ENCODE data around the gene SPAG4.

The SPAG4 gene

DNA sequence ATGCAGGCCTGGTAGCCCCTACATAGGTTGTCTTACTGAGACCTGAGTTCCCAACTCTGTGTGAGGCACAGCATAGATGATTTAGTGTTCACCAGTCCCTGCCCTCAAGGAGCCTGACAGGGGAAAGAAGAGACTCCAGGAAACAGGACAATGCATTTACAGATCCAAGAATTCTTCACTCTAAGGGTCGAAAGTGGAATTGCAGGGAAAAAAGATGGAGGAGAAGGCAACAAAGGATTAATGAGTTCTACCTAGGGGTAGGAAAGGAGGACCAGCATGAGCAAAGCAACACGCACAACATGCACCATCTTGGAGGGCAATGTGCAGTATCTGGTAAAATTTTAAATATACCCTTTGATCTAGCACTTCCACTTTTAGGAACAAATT is 5.9 kb downstream of the SPAG4 start:
- Histone ChIP-seq H3K4me1 (ENCODE audit: insufficient read depth, low read length, poor library complexity, severe bottlenecking) (peaks cover 28% of the 10 kb centered on the region), H3K4me3 (ENCODE audit: low read length, poor library complexity, severe bottlenecking) (no peak overlapping the region), H3K79me2 (ENCODE audit: insufficient read depth, low read length) (no peaks in the 10 kb centered on the region), H3K36me3 (ENCODE audit: insufficient read depth, low read length) (peaks cover 17% of the 10 kb centered on the region; the same call in 1 of the 2 replicates), H3K27me3 (ENCODE audit: insufficient read depth, low read length, poor library complexity, severe bottlenecking) (no peaks in the 10 kb centered on the region), H3K9me2 (replicated peaks; ENCODE audit: low read depth, low read length) (no peaks in the 10 kb centered on the region), H2AFZ (ENCODE audit: low read length) (no peak overlapping the region), H4K20me1 (ENCODE audit: insufficient read depth, low read length, poor library complexity, severe bottlenecking) (no peaks in the 10 kb centered on the region), H3F3A (ENCODE audit: low read depth) (0 out of 2 replicates have a peak, but pooled peaks cover 2% of the 10 kb centered on the region), H3K4me2 (ENCODE audit: low read depth, low read length, poor library complexity, severe bottlenecking) (no peak overlapping the region), H3K9ac (ENCODE audit: low read depth, low read length, poor library complexity, severe bottlenecking) (no peak overlapping the region), H3K9me3 (ENCODE audit: insufficient read depth, low read depth, low read length) (no peaks in the 10 kb centered on the region)
- TF ChIP-seq, protein P1, sequence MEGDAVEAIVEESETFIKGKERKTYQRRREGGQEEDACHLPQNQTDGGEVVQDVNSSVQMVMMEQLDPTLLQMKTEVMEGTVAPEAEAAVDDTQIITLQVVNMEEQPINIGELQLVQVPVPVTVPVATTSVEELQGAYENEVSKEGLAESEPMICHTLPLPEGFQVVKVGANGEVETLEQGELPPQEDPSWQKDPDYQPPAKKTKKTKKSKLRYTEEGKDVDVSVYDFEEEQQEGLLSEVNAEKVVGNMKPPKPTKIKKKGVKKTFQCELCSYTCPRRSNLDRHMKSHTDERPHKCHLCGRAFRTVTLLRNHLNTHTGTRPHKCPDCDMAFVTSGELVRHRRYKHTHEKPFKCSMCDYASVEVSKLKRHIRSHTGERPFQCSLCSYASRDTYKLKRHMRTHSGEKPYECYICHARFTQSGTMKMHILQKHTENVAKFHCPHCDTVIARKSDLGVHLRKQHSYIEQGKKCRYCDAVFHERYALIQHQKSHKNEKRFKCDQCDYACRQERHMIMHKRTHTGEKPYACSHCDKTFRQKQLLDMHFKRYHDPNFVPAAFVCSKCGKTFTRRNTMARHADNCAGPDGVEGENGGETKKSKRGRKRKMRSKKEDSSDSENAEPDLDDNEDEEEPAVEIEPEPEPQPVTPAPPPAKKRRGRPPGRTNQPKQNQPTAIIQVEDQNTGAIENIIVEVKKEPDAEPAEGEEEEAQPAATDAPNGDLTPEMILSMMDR (conservative IDR thresholded peaks at IDR 0.05; ENCODE audit: low read length): no peak
- no peak for TF ChIP-seq EZH2phosphoT487 (IDR thresholded peaks at IDR 0.05; ENCODE audit: borderline replicate concordance)

DNA sequence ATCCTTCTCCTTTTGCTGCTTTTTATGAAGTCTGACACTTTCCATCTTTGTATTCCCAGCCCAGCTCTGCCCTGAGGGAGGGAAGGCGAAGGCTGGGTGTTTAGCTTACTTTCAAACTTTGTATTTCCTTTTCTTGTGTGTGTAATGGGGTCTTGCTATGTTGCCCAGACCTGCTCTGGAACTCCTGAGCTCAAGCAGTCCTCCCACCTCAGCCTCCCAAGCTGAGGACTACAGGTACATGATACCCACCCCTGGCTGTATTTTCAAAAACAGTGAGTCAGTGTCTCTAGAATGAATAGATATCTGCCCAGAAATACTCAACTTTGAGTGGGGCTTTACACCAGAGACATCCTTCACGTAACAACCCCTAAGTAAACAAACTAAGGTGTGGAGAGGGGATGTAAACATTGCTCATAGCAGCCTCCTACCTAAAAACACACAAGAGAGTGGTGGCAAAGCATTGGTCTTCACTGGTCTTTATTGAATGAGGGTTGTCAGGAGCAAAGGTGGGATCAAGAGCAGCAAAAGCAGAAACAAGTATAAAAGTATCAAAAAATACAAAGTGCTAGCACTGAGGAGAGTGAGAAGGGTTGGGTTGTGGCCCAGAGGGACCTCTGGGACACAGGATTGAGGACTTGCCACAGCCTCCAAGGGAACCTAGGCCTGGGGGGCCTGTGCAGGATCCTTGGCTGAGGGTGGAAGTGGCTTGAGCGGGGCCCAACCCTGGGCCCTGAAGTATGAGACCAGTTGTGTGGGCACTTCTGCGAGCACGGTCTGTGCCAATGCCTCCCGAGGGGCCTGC is 10.2 kb downstream of the SPAG4 start:
- Histone ChIP-seq H3K4me3 (ENCODE audit: low read length, poor library complexity, severe bottlenecking) (no peak overlapping the region), H3K36me3 (ENCODE audit: insufficient read depth, low read length) (peaks cover 53% of the 10 kb centered on the region; the same call in 1 of the 2 replicates), H2AFZ (ENCODE audit: low read length) (no peak overlapping the region), H3K9me2 (replicated peaks; ENCODE audit: low read depth, low read length) (no peaks in the 10 kb centered on the region), H3K27me3 (ENCODE audit: insufficient read depth, low read length, poor library complexity, severe bottlenecking) (no peaks in the 10 kb centered on the region), H4K20me1 (ENCODE audit: insufficient read depth, low read length, poor library complexity, severe bottlenecking) (no peaks in the 10 kb centered on the region), H3K4me2 (ENCODE audit: low read depth, low read length, poor library complexity, severe bottlenecking) (no peak overlapping the region), H3F3A (ENCODE audit: low read depth) (no peaks in the 10 kb centered on the region; the same call in 1 of the 2 replicates), H3K79me2 (ENCODE audit: insufficient read depth, low read length) (no peaks in the 10 kb centered on the region), H3K4me1 (ENCODE audit: insufficient read depth, low read length, poor library complexity, severe bottlenecking) (no peaks in the 10 kb centered on the region), H3K9ac (ENCODE audit: low read depth, low read length, poor library complexity, severe bottlenecking) (no peak overlapping the region), H3K9me3 (ENCODE audit: insufficient read depth, low read depth, low read length) (no peaks in the 10 kb centered on the region)
- TF ChIP-seq, protein P1 (conservative IDR thresholded peaks at IDR 0.05; ENCODE audit: low read length): no peak
- TF ChIP-seq EZH2phosphoT487 (IDR thresholded peaks at IDR 0.05; ENCODE audit: borderline replicate concordance): no peak

DNA sequence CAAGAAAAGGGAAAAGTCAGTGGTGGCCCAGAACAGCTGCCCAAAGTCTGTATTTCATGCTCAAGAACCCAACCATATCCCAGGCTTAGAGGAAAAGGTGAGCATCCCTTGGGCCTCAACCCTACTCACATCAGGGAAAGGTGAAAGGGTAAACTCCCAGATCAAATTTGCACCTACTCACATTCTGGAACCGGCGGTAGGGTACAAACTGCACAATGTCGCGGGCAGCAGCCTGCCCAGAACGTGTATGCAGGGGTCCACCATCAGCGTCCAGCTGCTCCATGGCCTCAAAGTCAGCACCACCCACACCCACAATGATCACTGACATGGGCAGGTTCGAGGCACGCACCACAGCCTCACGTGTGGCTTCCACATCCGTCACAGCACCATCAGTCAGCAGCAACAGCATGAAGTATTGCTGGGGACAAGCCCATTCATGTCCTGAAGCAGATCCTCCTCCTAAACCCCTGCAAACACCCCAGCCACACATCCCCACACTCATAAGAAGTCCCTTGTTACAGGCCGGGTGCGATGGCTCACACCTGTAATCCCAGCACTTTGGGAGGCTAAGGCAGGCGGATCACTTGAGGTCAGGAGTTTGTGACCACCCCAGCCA is 10.9 kb downstream of the SPAG4 start:
- TF ChIP-seq EZH2phosphoT487 (IDR thresholded peaks at IDR 0.05; ENCODE audit: borderline replicate concordance): no peak
- TF ChIP-seq, protein P1 (conservative IDR thresholded peaks at IDR 0.05; ENCODE audit: low read length): no peak
- no peaks in the 10 kb centered on the region for H3K4me1 ChIP-seq (ENCODE audit: insufficient read depth, low read length, poor library complexity, severe bottlenecking)
- no peaks in the 10 kb centered on the region for H3K27me3 ChIP-seq (ENCODE audit: insufficient read depth, low read length, poor library complexity, severe bottlenecking)
- 0 out of 2 replicates have a peak, but pooled peaks cover 5% of the 10 kb centered on the region for H3K79me2 ChIP-seq (ENCODE audit: insufficient read depth, low read length)
- no peaks in the 10 kb centered on the region for H3K9me2 ChIP-seq (replicated peaks; ENCODE audit: low read depth, low read length)
- H3K4me2 ChIP-seq (ENCODE audit: low read depth, low read length, poor library complexity, severe bottlenecking): no peak overlapping the region
- H3K9ac ChIP-seq (ENCODE audit: low read depth, low read length, poor library complexity, severe bottlenecking): no peak overlapping the region
- no peaks in the 10 kb centered on the region; the same call in 1 of the 2 replicates for H3F3A ChIP-seq (ENCODE audit: low read depth)
- peaks cover 60% of the 10 kb centered on the region; the same call in 1 of the 2 replicates for H3K36me3 ChIP-seq (ENCODE audit: insufficient read depth, low read length)
- no peaks in the 10 kb centered on the region for H4K20me1 ChIP-seq (ENCODE audit: insufficient read depth, low read length, poor library complexity, severe bottlenecking)
- no peaks in the 10 kb centered on the region for H3K9me3 ChIP-seq (ENCODE audit: insufficient read depth, low read depth, low read length)
- no peak overlapping the region for H3K4me3 ChIP-seq (ENCODE audit: low read length, poor library complexity, severe bottlenecking)
- H2AFZ ChIP-seq (ENCODE audit: low read length): no peak overlapping the region
